ENCODE data around the gene UBE2J1. TPM values are rescaled to one million over a fixed set of nuclear protein-coding genes. Genes with fewer than 3 reads are reported as not detected.

UBE2J1 gene
- total and polyA plus RNA-seq, 9 of the 15 experiments (the other 6 are each of a cell fraction or from before 2014, with no cell fraction given): 11.6 to 32.6 (median 22.0) TPM

DNA sequence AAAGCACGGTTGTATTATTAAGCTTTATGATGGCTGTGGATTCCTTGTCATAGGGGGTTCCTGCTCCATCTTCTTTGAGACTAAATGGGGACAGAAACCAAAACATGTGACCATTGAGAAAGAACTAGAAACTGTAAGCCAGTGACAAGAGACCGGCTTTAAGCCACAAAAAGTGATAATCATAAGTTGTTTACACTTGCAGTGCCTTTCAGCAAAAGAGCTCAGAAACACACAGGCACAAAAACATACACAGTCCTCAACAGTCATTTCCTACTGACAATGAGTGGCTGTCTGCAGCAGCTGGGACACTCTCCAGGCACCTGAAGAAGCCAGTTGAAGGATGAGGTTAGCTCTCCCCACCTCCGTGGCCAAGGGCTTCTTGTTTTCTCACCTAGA is 20.0 kb upstream of the UBE2J1 start:
- H3K36me3 ChIP-seq (ENCODE audit: control insufficient read depth, insufficient read depth, low read length): no peaks in the 10 kb centered on the region
- H3K9me3 ChIP-seq (replicated peaks; ENCODE audit: control insufficient read depth, insufficient read depth, low read depth, low read length): no peaks in the 10 kb centered on the region
- peak overlapping the region; percentile 71 for H2AFZ ChIP-seq (ENCODE audit: low read depth, low read length)
- BruUV-seq (replicated peaks): no TSS peak
- H3K9ac ChIP-seq (ENCODE audit: insufficient read depth in 1 of 2, low read depth in 2 of 2, low read length in 2 of 2): no peak overlapping the region
- ChIA-PET CTCF (ENCODE audit: low intra/inter-chr PET ratio) (interaction anchor here (0.6 to 1.5 kb wide), 2 partner anchors 238 to 292 kb away, joined by 3 read pairs; no protein-coding TSS in a partner anchor), POLR2A (interaction anchor here (0.5 to 1.7 kb wide), 6 partner anchors 13 to 638 kb away, joined by 3 to 6 read pairs (median 4); no protein-coding TSS in a partner anchor)
- FAIRE-seq (no peak), ATAC-seq (no peak), DNase-seq (ENCODE audit: extremely low read depth in 1 of 4, low spot score in 3 of 4) (no peak)
- H3K27me3 ChIP-seq (ENCODE audit: control insufficient read depth in 2 of 2, insufficient read depth in 2 of 2, low read length in 2 of 2): peaks cover under 1 to 6% of the 10 kb centered on the region in 2 experiments; a peak in 4 of 5 replicates
- H3K4me2 ChIP-seq (ENCODE audit: insufficient read depth, low read length): no peak overlapping the region
- TF ChIP-seq FOXA3 (CRISPR knock-in tag; conservative IDR thresholded peaks at IDR 0.05 in 1 of 2, IDR thresholded peaks at IDR 0.05 in 1 of 2): 0 out of 4 replicates have a peak, but pooled peaks of 1 of the 2 experiments have one; percentile 44
- no peak for TF ChIP-seq NUFIP1 (IDR thresholded peaks at IDR 0.05; ENCODE audit: partially characterized antibody)
- H3K27ac ChIP-seq (ENCODE audit: extremely low read depth, low read depth, low read length): no peak overlapping the region
- H3K9me1 ChIP-seq (ENCODE audit: control insufficient read depth, insufficient read depth, low read length): no peaks in the 10 kb centered on the region
- WGBS (ENCODE audit: insufficient coverage, low coverage, missing lambda C conversion rate): 33% methylated on average over 3 of the region's 3 CpGs
- intact Hi-C loops (cut with micrococcal nuclease) (loop anchor here (2.0 kb wide), 1 partner anchor 238 kb away; no protein-coding TSS in a partner anchor), in situ Hi-C loops (cut with MboI) (no loop called here)
- 0 out of 5 replicates have a peak, but pooled peaks cover 0 to 3% of the 10 kb centered on the region in 2 experiments for H3K4me1 ChIP-seq (replicated peaks in 1 of 2; ENCODE audit: control insufficient read depth in 2 of 2, insufficient read depth in 2 of 2, low read length in 2 of 2)
- no peaks in the 10 kb centered on the region for H4K20me1 ChIP-seq (replicated peaks; ENCODE audit: control insufficient read depth, insufficient read depth, low read length)
- H3K79me2 ChIP-seq (ENCODE audit: control insufficient read depth, insufficient read depth, low read length): no peaks in the 10 kb centered on the region
- no peak overlapping the region for H3K4me3 ChIP-seq

DNA sequence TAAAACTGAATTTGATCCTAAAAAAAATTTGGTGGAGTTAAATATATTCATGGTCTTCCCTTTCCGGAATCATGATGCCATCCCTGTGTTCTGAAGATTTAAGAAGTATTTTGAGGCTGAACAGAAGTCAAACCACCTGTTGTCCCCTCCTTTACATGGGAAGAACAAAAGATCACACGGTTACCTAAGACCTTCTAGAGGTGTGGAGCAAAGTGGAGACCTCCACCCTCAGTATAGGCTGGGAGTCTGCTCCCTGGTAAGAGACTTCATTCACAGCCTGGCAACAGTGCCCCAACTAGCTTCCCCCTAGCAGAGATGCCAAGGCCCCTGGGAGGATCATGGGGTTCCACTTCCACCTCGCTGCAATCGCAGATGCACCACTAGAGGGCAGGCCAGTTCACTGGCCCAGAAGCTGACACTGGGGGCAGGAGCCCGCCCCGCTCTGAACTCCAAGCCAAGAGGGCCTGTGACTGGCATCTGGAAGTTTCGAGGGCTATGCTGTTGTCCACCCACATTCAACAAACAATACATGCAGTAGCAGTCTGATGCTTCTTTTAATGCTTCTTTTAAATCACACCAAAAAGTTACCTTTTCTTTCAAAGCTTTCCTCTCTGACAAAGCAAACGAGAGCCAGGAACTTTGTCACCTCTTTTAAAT is 19.5 kb upstream of the UBE2J1 start:
- no peak overlapping the region for H3K9ac ChIP-seq (ENCODE audit: insufficient read depth in 1 of 2, low read depth in 2 of 2, low read length in 2 of 2)
- H4K20me1 ChIP-seq (replicated peaks; ENCODE audit: control insufficient read depth, insufficient read depth, low read length): no peaks in the 10 kb centered on the region
- no peaks in the 10 kb centered on the region for H3K79me2 ChIP-seq (ENCODE audit: control insufficient read depth, insufficient read depth, low read length)
- no peaks in the 10 kb centered on the region for H3K9me3 ChIP-seq (replicated peaks; ENCODE audit: control insufficient read depth, insufficient read depth, low read depth, low read length)
- H3K4me1 ChIP-seq (replicated peaks in 1 of 2; ENCODE audit: control insufficient read depth in 2 of 2, insufficient read depth in 2 of 2, low read length in 2 of 2): 0 out of 5 replicates have a peak, but pooled peaks cover 0 to 3% of the 10 kb centered on the region in 2 experiments
- peak; percentile 68 to 78 (median 72) for DNase-seq (ENCODE audit: extremely low read depth in 1 of 4, low spot score in 3 of 4)
- no peak overlapping the region for H3K27ac ChIP-seq (ENCODE audit: extremely low read depth, low read depth, low read length)
- POLR2A ChIA-PET: interaction anchor here (0.5 to 1.7 kb wide), 8 partner anchors 13 to 639 kb away, joined by 3 to 6 read pairs (median 3); no protein-coding TSS in a partner anchor
- no peak overlapping the region for H3K4me3 ChIP-seq
- CTCF ChIA-PET (ENCODE audit: low intra/inter-chr PET ratio): interaction anchor here (0.6 to 1.5 kb wide), 2 partner anchors 238 to 292 kb away, joined by 3 read pairs; no protein-coding TSS in a partner anchor
- peak overlapping the region; percentile 71 for H2AFZ ChIP-seq (ENCODE audit: low read depth, low read length)
- intact Hi-C loops (cut with micrococcal nuclease): loop anchor here (2.0 kb wide), 1 partner anchor 239 kb away; no protein-coding TSS in a partner anchor
- in situ Hi-C loops (cut with MboI): no loop called here
- peak; percentile 88 for FAIRE-seq
- 11% methylated on average over 8 of the region's 8 CpGs for WGBS (ENCODE audit: insufficient coverage, low coverage, missing lambda C conversion rate)
- no peaks in the 10 kb centered on the region for H3K36me3 ChIP-seq (ENCODE audit: control insufficient read depth, insufficient read depth, low read length)
- H3K4me2 ChIP-seq (ENCODE audit: insufficient read depth, low read length): no peak overlapping the region
- BruUV-seq (replicated peaks): no TSS peak
- peaks cover 0 to 6% of the 10 kb centered on the region in 2 experiments; a peak in 4 of 5 replicates for H3K27me3 ChIP-seq (ENCODE audit: control insufficient read depth in 2 of 2, insufficient read depth in 2 of 2, low read length in 2 of 2)
- no peaks in the 10 kb centered on the region for H3K9me1 ChIP-seq (ENCODE audit: control insufficient read depth, insufficient read depth, low read length)
- ATAC-seq: peak; percentile 99
- TF ChIP-seq SMAD2 (IDR thresholded peaks at IDR 0.05; ENCODE audit: low read depth, low read length) (no peak), ZNF316 (IDR thresholded peaks at IDR 0.05) (no peak), SIN3B (IDR thresholded peaks at IDR 0.05; ENCODE audit: low read depth) (no peak), ZNF324 (CRISPR knock-in tag; IDR thresholded peaks at IDR 0.05) (no peak)
- TF ChIP-seq, protein P1, sequence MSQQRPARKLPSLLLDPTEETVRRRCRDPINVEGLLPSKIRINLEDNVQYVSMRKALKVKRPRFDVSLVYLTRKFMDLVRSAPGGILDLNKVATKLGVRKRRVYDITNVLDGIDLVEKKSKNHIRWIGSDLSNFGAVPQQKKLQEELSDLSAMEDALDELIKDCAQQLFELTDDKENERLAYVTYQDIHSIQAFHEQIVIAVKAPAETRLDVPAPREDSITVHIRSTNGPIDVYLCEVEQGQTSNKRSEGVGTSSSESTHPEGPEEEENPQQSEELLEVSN (IDR thresholded peaks at IDR 0.05; ENCODE audit: borderline replicate concordance in 1 of 2, extremely low read depth in 1 of 2, insufficient read depth in 1 of 2, insufficient read length in 1 of 2, low read depth in 1 of 2, low read length in 1 of 2, poor library complexity in 1 of 2, severe bottlenecking in 1 of 2): no peak
- TF ChIP-seq, protein P2, sequence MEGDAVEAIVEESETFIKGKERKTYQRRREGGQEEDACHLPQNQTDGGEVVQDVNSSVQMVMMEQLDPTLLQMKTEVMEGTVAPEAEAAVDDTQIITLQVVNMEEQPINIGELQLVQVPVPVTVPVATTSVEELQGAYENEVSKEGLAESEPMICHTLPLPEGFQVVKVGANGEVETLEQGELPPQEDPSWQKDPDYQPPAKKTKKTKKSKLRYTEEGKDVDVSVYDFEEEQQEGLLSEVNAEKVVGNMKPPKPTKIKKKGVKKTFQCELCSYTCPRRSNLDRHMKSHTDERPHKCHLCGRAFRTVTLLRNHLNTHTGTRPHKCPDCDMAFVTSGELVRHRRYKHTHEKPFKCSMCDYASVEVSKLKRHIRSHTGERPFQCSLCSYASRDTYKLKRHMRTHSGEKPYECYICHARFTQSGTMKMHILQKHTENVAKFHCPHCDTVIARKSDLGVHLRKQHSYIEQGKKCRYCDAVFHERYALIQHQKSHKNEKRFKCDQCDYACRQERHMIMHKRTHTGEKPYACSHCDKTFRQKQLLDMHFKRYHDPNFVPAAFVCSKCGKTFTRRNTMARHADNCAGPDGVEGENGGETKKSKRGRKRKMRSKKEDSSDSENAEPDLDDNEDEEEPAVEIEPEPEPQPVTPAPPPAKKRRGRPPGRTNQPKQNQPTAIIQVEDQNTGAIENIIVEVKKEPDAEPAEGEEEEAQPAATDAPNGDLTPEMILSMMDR (IDR thresholded peaks at IDR 0.05 in 2 of 3, conservative IDR thresholded peaks at IDR 0.05 in 1 of 3; ENCODE audit: insufficient read depth in 2 of 3, low read depth in 1 of 3, low read length in 3 of 3): peak; percentile 89 to 92 (median 91)
- TF ChIP-seq, protein P3, sequence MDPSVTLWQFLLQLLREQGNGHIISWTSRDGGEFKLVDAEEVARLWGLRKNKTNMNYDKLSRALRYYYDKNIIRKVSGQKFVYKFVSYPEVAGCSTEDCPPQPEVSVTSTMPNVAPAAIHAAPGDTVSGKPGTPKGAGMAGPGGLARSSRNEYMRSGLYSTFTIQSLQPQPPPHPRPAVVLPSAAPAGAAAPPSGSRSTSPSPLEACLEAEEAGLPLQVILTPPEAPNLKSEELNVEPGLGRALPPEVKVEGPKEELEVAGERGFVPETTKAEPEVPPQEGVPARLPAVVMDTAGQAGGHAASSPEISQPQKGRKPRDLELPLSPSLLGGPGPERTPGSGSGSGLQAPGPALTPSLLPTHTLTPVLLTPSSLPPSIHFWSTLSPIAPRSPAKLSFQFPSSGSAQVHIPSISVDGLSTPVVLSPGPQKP (CRISPR knock-in tag; IDR thresholded peaks at IDR 0.05): no peak
